ENCODE results near the gene ABCB4.

The ABCB4 gene

GRCh38 chr7:87426160-87426559, 49.3 kb downstream of the ABCB4 start:
- 100% methylated on average over 1 of the region's 3 CpGs; no CpG with 5 or more reads in 1 of the 2 experiments for WGBS, 2 experiments (ENCODE audit: insufficient coverage in 2 of 2)
- Histone ChIP-seq H3K4me1 (ENCODE audit: control insufficient read depth, insufficient read depth, low read length, poor library complexity, severe bottlenecking) (no peaks in the 10 kb centered on the region), H3K27ac (ENCODE audit: low read depth, low read length, severe bottlenecking) (no peak overlapping the region), H3K36me3 (ENCODE audit: control insufficient read depth, insufficient read depth, low read length) (no peaks in the 10 kb centered on the region), H3K4me3 (ENCODE audit: extremely low read depth, insufficient read depth, low read length, poor library complexity, severe bottlenecking) (no peak overlapping the region), H3K9me3 (ENCODE audit: control insufficient read depth, low read length) (no peaks in the 10 kb centered on the region)

- WGBS, 2 experiments (ENCODE audit: insufficient coverage in 2 of 2): 82 to 89% methylated on average over 3 of the region's 5 CpGs
- Histone ChIP-seq H3K4me1 (ENCODE audit: control insufficient read depth, insufficient read depth, low read length, poor library complexity, severe bottlenecking) (no peaks in the 10 kb centered on the region), H3K27ac (ENCODE audit: low read depth, low read length, severe bottlenecking) (no peak overlapping the region), H3K4me3 (ENCODE audit: extremely low read depth, insufficient read depth, low read length, poor library complexity, severe bottlenecking) (no peak overlapping the region), H3K36me3 (ENCODE audit: control insufficient read depth, insufficient read depth, low read length) (no peaks in the 10 kb centered on the region), H3K9me3 (ENCODE audit: control insufficient read depth, low read length) (no peaks in the 10 kb centered on the region)
Measured at GRCh38 chr7:87424075-87424474, 51.4 kb downstream of the ABCB4 start.

- H3K4me3 ChIP-seq (ENCODE audit: extremely low read depth, insufficient read depth, low read length, poor library complexity, severe bottlenecking): no peak overlapping the region
- no peaks in the 10 kb centered on the region for H3K9me3 ChIP-seq (ENCODE audit: control insufficient read depth, low read length)
- 67 to 80% methylated on average over 2 to 3 of the region's 4 CpGs for WGBS, 2 experiments (ENCODE audit: insufficient coverage in 2 of 2)
- H3K4me1 ChIP-seq (ENCODE audit: control insufficient read depth, insufficient read depth, low read length, poor library complexity, severe bottlenecking): no peaks in the 10 kb centered on the region
- H3K36me3 ChIP-seq (ENCODE audit: control insufficient read depth, insufficient read depth, low read length): no peaks in the 10 kb centered on the region
- H3K27ac ChIP-seq (ENCODE audit: low read depth, low read length, severe bottlenecking): no peak overlapping the region
Measured at GRCh38 chr7:87420173-87420572, 55.3 kb downstream of the ABCB4 start.

- Histone ChIP-seq H3K27ac (ENCODE audit: low read depth, low read length, severe bottlenecking) (no peak overlapping the region), H3K4me3 (ENCODE audit: extremely low read depth, insufficient read depth, low read length, poor library complexity, severe bottlenecking) (no peak overlapping the region), H3K36me3 (ENCODE audit: control insufficient read depth, insufficient read depth, low read length) (no peaks in the 10 kb centered on the region), H3K9me3 (ENCODE audit: control insufficient read depth, low read length) (no peaks in the 10 kb centered on the region), H3K4me1 (ENCODE audit: control insufficient read depth, insufficient read depth, low read length, poor library complexity, severe bottlenecking) (peaks cover 3% of the 10 kb centered on the region)
- WGBS, 2 experiments (ENCODE audit: insufficient coverage in 2 of 2): 84 to 100% methylated on average over 1 to 3 of the region's 5 CpGs
Measured at GRCh38 chr7:87416682-87417587, 58.5 kb downstream of the ABCB4 start.

GRCh38 chr7:87414794-87415188, 60.7 kb downstream of the ABCB4 start:
- peaks cover 3% of the 10 kb centered on the region for H3K4me1 ChIP-seq (ENCODE audit: control insufficient read depth, insufficient read depth, low read length, poor library complexity, severe bottlenecking)
- H3K9me3 ChIP-seq (ENCODE audit: control insufficient read depth, low read length): no peaks in the 10 kb centered on the region
- no peak overlapping the region for H3K4me3 ChIP-seq (ENCODE audit: extremely low read depth, insufficient read depth, low read length, poor library complexity, severe bottlenecking)
- no CpG with 5 or more reads among the region's 2 CpGs for WGBS, 2 experiments (ENCODE audit: insufficient coverage in 2 of 2)
- H3K27ac ChIP-seq (ENCODE audit: low read depth, low read length, severe bottlenecking): no peak overlapping the region
- no peaks in the 10 kb centered on the region for H3K36me3 ChIP-seq (ENCODE audit: control insufficient read depth, insufficient read depth, low read length)

GRCh38 chr7:87413951-87414793, 61.3 kb downstream of the ABCB4 start:
- Histone ChIP-seq H3K36me3 (ENCODE audit: control insufficient read depth, insufficient read depth, low read length) (no peaks in the 10 kb centered on the region), H3K27ac (ENCODE audit: low read depth, low read length, severe bottlenecking) (peak overlapping the region; percentile 83), H3K9me3 (ENCODE audit: control insufficient read depth, low read length) (no peaks in the 10 kb centered on the region), H3K4me1 (ENCODE audit: control insufficient read depth, insufficient read depth, low read length, poor library complexity, severe bottlenecking) (peaks cover 3% of the 10 kb centered on the region), H3K4me3 (ENCODE audit: extremely low read depth, insufficient read depth, low read length, poor library complexity, severe bottlenecking) (no peak overlapping the region)
- whole genome bisulfite sequencing, 2 experiments (ENCODE audit: insufficient coverage in 2 of 2): 82 to 91% methylated on average over 3 to 4 of the region's 4 CpGs

- Histone ChIP-seq H3K4me1 (ENCODE audit: control insufficient read depth, insufficient read depth, low read length, poor library complexity, severe bottlenecking) (peaks cover 3% of the 10 kb centered on the region), H3K27ac (ENCODE audit: low read depth, low read length, severe bottlenecking) (peak overlapping the region; percentile 83)
- WGBS, 2 experiments (ENCODE audit: insufficient coverage in 2 of 2): no CpG with 5 or more reads among the region's 1 CpG
Measured at GRCh38 chr7:87413029-87413428, 62.5 kb downstream of the ABCB4 start.

GRCh38 chr7:87411186-87411585, 64.3 kb downstream of the ABCB4 start:
- Histone ChIP-seq H3K36me3 (ENCODE audit: control insufficient read depth, insufficient read depth, low read length) (no peaks in the 10 kb centered on the region), H3K27ac (ENCODE audit: low read depth, low read length, severe bottlenecking) (no peak overlapping the region), H3K4me3 (ENCODE audit: extremely low read depth, insufficient read depth, low read length, poor library complexity, severe bottlenecking) (no peak overlapping the region), H3K4me1 (ENCODE audit: control insufficient read depth, insufficient read depth, low read length, poor library complexity, severe bottlenecking) (peaks cover 3% of the 10 kb centered on the region), H3K9me3 (ENCODE audit: control insufficient read depth, low read length) (no peaks in the 10 kb centered on the region)
- WGBS, 2 experiments (ENCODE audit: insufficient coverage in 2 of 2): 83% methylated on average over 1 of the region's 1 CpG; no CpG with 5 or more reads in 1 of the 2 experiments

More at GRCh38 chr7:87413029-87413428, 62.5 kb downstream of the ABCB4 start:
- Histone ChIP-seq H3K36me3 (ENCODE audit: control insufficient read depth, insufficient read depth, low read length) (no peaks in the 10 kb centered on the region), H3K9me3 (ENCODE audit: control insufficient read depth, low read length) (no peaks in the 10 kb centered on the region), H3K4me3 (ENCODE audit: extremely low read depth, insufficient read depth, low read length, poor library complexity, severe bottlenecking) (no peak overlapping the region)

- Histone ChIP-seq H3K36me3 (ENCODE audit: control insufficient read depth, insufficient read depth, low read length) (no peaks in the 10 kb centered on the region), H3K27ac (ENCODE audit: low read depth, low read length, severe bottlenecking) (no peak overlapping the region), H3K4me1 (ENCODE audit: control insufficient read depth, insufficient read depth, low read length, poor library complexity, severe bottlenecking) (no peaks in the 10 kb centered on the region), H3K4me3 (ENCODE audit: extremely low read depth, insufficient read depth, low read length, poor library complexity, severe bottlenecking) (no peak overlapping the region), H3K9me3 (ENCODE audit: control insufficient read depth, low read length) (no peaks in the 10 kb centered on the region)
Measured at GRCh38 chr7:87404674-87405073, 70.8 kb downstream of the ABCB4 start.

- Histone ChIP-seq H3K27ac (ENCODE audit: low read depth, low read length, severe bottlenecking) (no peak overlapping the region), H3K4me3 (ENCODE audit: extremely low read depth, insufficient read depth, low read length, poor library complexity, severe bottlenecking) (no peak overlapping the region), H3K36me3 (ENCODE audit: control insufficient read depth, insufficient read depth, low read length) (no peaks in the 10 kb centered on the region), H3K4me1 (ENCODE audit: control insufficient read depth, insufficient read depth, low read length, poor library complexity, severe bottlenecking) (no peaks in the 10 kb centered on the region), H3K9me3 (ENCODE audit: control insufficient read depth, low read length) (no peaks in the 10 kb centered on the region)
- 100% methylated on average over 2 of the region's 2 CpGs; no CpG with 5 or more reads in 1 of the 2 experiments for WGBS, 2 experiments (ENCODE audit: insufficient coverage in 2 of 2)
Measured at GRCh38 chr7:87398446-87398845, 77.0 kb downstream of the ABCB4 start.
